Keratinocyte (primary cell): ENCODE measurements around the gene UROC1.

Source experiments
- CTCF ChIP-seq, 3 experiments: IDR thresholded peaks in 1 of 3; conservative IDR thresholded peaks in 1 of 3; optimal IDR thresholded peaks in 1 of 3; 2 replicates in 2 of 3; 3 replicates in 1 of 3; pipeline versions ENCODE3 to v1.5.1; 2011; ENCODE audit warnings: low read length in 3 of 3, mild to moderate bottlenecking in 3 of 3, moderate library complexity in 2 of 3, control low read depth in 1 of 3, inconsistent platforms in 1 of 3; ENCODE audit not compliant: insufficient read depth in 2 of 3; ENCODE audit errors: extremely low read depth in 1 of 3
- EZH2 ChIP-seq: IDR thresholded peaks from one replicate; pipeline ENCODE4 v1.6.1; 2012; ENCODE audit warnings: inconsistent platforms, mild to moderate bottlenecking, low read length, moderate library complexity

- TF ChIP-seq CTCF (optimal IDR thresholded peaks at IDR 0.05 in 1 of 3, IDR thresholded peaks at IDR 0.05 in 1 of 3, conservative IDR thresholded peaks at IDR 0.05 in 1 of 3; ENCODE audit: extremely low read depth in 1 of 3, insufficient read depth in 2 of 3, low read length in 3 of 3) = no peak
- no peak for TF ChIP-seq EZH2
These were observed 15.9 kb upstream of the UROC1 start for GRCh38 chr3:126533506-126533905.
